Neural cell (in vitro differentiated cells): ENCODE data around the gene STARD5. TPM values are rescaled to one million over a fixed set of nuclear protein-coding genes. Genes with fewer than 3 reads are reported as not detected.
"Not testable (repeated sequence)": the region's sequence is repeated elsewhere in the genome, so short reads cannot be mapped to it uniquely, and the experiment has no call there.

ENCODE experiments used
- H2AFZ ChIP-seq: fragments of 200-600, 300-800 bp; sonication (generic), shearing (Covaris generic); 2 replicates; pipeline ENCODE4 v1.6.0; 2014; ENCODE audit warnings: low read depth, mild to moderate bottlenecking, antibody characterized with exemption, low read length, moderate library complexity
- H3F3A ChIP-seq: fragments of 200-600 bp; shearing (Covaris generic); 2 replicates; pipeline ENCODE4 v1.6.1; 2016; ENCODE audit warnings: mild to moderate bottlenecking, moderate library complexity, mixed read lengths, antibody characterized with exemption, low read length; ENCODE audit not compliant: insufficient read depth, poor library complexity, severe bottlenecking
- H3K27ac ChIP-seq: fragments of 200-600, 300-800 bp; sonication (generic), shearing (Covaris generic); 2 replicates; pipeline ENCODE4 v1.5.1; 2014; ENCODE audit warnings: mild to moderate bottlenecking, low read length, moderate library complexity
- H3K27me3 ChIP-seq: fragments of 300-800, 200-600 bp; sonication (generic), shearing (Covaris generic); 2 replicates; pipeline ENCODE4 v1.6.0; 2014; ENCODE audit warnings: mild to moderate bottlenecking, low read depth, low read length, moderate library complexity; ENCODE audit not compliant: insufficient read depth
- H3K36me3 ChIP-seq: fragments of 300-800, 200-600 bp; sonication (generic), shearing (Covaris generic); 2 replicates; pipeline ENCODE4 v1.5.1; 2014; ENCODE audit warnings: mild to moderate bottlenecking, antibody characterized with exemption, low read length, moderate library complexity; ENCODE audit not compliant: insufficient read depth
- H3K4me2 ChIP-seq: fragments of 300-800, 200-600 bp; sonication (generic), shearing (Covaris generic); 2 replicates; pipeline ENCODE4 v1.6.0; 2014; ENCODE audit warnings: mild to moderate bottlenecking, low read length
- H3K4me3 ChIP-seq: fragments of 300-800, 200-600 bp; sonication (generic), shearing (Covaris generic); 2 replicates; pipeline ENCODE4 v1.5.1; 2014; ENCODE audit warnings: mild to moderate bottlenecking, low read length, moderate library complexity
- H3K79me2 ChIP-seq: fragments of 200-600 bp; shearing (Covaris generic); replicated peaks from 2 replicates; pipeline ENCODE4 v1.6.0; 2014; ENCODE audit warnings: mild to moderate bottlenecking, low read length, moderate library complexity; ENCODE audit not compliant: insufficient read depth
- H3K9ac ChIP-seq: fragments of 300-800, 200-600 bp; sonication (generic), shearing (Covaris generic); 2 replicates; pipeline ENCODE4 v1.6.1; 2016; ENCODE audit warnings: mild to moderate bottlenecking, low read length, mixed read lengths
- H3K9me2 ChIP-seq: fragments of 200-600 bp; shearing (Covaris generic); 2 replicates; pipeline ENCODE4 v1.6.1; 2016; ENCODE audit warnings: mild to moderate bottlenecking, low read length, mixed read lengths; ENCODE audit not compliant: insufficient read depth
- H3K9me3 ChIP-seq: fragments of 200-600, 300-800 bp; sonication (generic), shearing (Covaris generic); 2 replicates; pipeline ENCODE4 v1.6.1; 2016; ENCODE audit warnings: mild to moderate bottlenecking, mixed run types, low read length, moderate library complexity, mixed read lengths
- H4K20me1 ChIP-seq: fragments of 200-600 bp; shearing (Covaris generic); 2 replicates; pipeline ENCODE4 v1.6.1; 2016; ENCODE audit warnings: mild to moderate bottlenecking, mixed run types; ENCODE audit not compliant: insufficient read depth
- EP300 ChIP-seq: fragments of 450-650 bp; conservative IDR thresholded peaks from 2 replicates; pipeline ENCODE4 v1.6.1; 2014; ENCODE audit warnings: antibody characterized with exemption, mild to moderate bottlenecking, moderate library complexity; ENCODE audit not compliant: poor library complexity, severe bottlenecking
- EZH2 ChIP-seq: fragments of 200-600, 300-800 bp; shearing (Covaris generic), sonication (generic); IDR thresholded peaks from 2 replicates; pipeline ENCODE4 v1.6.1; 2014; ENCODE audit warnings: antibody characterized with exemption, low read length, borderline replicate concordance, mild to moderate bottlenecking; ENCODE audit not compliant: insufficient read depth, poor library complexity, severe bottlenecking
- MXI1 ChIP-seq: fragments of 450-650 bp; conservative IDR thresholded peaks from 2 replicates; pipeline ENCODE4 v1.6.1; 2014; ENCODE audit warnings: antibody characterized with exemption, mild to moderate bottlenecking; ENCODE audit not compliant: poor library complexity, severe bottlenecking
- POLR2AphosphoS5 ChIP-seq: IDR thresholded peaks from 2 replicates; pipeline ENCODE4 v1.6.1; 2012
- RAD21 ChIP-seq: fragments of 450-650 bp; conservative IDR thresholded peaks from 2 replicates; pipeline ENCODE4 v1.6.1; 2014; ENCODE audit warnings: antibody characterized with exemption, mild to moderate bottlenecking, moderate library complexity
- SMC3 ChIP-seq: fragments of 450-650 bp; conservative IDR thresholded peaks from 2 replicates; pipeline ENCODE4 v1.6.1; 2014; ENCODE audit warnings: antibody characterized with exemption, mild to moderate bottlenecking, moderate library complexity; ENCODE audit not compliant: poor library complexity
- TAF1 ChIP-seq: IDR thresholded peaks from 2 replicates; pipeline ENCODE4 v1.6.1; 2012; ENCODE audit warnings: low read depth
- polyA plus RNA-seq: library from polyadenylated mRNA; depleted of rRNA; stranded (reverse); fragments of >200 nt; gene quantifications from 2 replicates; pipeline ENCODE4 v1.2.3, GENCODE V29; 2014
- TF ChIP-seq, protein P1 (sequence below): fragments of 450-650 bp; IDR thresholded peaks from 2 replicates; pipeline ENCODE4 v1.5.1; 2014; ENCODE audit warnings: antibody characterized with exemption, mild to moderate bottlenecking, moderate library complexity; ENCODE audit not compliant: poor library complexity, severe bottlenecking
- TF ChIP-seq, protein P2 (sequence below): IDR thresholded peaks from 2 replicates; pipeline ENCODE4 v1.6.1; 2012; ENCODE audit warnings: borderline replicate concordance

The STARD5 gene
- polyA plus RNA-seq, 1 donor from 2014 or later: 0.76 TPM

DNA sequence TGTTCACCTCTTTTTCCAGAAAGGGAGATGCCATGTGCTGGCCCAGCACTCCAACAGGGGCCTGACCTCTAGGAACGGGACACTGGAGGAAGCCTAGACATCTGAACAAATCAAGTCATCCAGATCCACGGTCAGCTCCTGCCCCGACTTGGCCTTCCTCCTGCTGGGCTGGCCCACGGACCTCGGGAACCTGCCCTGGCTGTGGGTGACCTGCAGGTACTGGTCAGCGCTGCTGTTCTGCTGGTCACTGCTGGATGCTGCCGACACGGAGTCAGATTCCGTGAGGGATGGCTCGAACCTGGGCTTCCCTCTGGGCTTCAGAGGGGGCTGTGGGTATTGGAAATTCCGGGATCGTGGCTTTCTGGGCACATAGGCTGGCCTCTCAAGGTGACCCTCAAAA lies 8.4 kb upstream of the STARD5 start:
- H2AFZ ChIP-seq: no peak overlapping the region
- H3K9me2 ChIP-seq: no peaks in the 10 kb centered on the region
- H3K27me3 ChIP-seq: no peaks in the 10 kb centered on the region
- H3F3A ChIP-seq: no peaks in the 10 kb centered on the region
- no peak overlapping the region for H3K4me3 ChIP-seq
- TF ChIP-seq SMC3: no peak
- no peak for TF ChIP-seq RAD21
- no peak for TF ChIP-seq EZH2
- TF ChIP-seq EP300: no peak
- no peak for TF ChIP-seq TAF1
- TF ChIP-seq, protein P1, sequence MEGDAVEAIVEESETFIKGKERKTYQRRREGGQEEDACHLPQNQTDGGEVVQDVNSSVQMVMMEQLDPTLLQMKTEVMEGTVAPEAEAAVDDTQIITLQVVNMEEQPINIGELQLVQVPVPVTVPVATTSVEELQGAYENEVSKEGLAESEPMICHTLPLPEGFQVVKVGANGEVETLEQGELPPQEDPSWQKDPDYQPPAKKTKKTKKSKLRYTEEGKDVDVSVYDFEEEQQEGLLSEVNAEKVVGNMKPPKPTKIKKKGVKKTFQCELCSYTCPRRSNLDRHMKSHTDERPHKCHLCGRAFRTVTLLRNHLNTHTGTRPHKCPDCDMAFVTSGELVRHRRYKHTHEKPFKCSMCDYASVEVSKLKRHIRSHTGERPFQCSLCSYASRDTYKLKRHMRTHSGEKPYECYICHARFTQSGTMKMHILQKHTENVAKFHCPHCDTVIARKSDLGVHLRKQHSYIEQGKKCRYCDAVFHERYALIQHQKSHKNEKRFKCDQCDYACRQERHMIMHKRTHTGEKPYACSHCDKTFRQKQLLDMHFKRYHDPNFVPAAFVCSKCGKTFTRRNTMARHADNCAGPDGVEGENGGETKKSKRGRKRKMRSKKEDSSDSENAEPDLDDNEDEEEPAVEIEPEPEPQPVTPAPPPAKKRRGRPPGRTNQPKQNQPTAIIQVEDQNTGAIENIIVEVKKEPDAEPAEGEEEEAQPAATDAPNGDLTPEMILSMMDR: no peak
- no peak for TF ChIP-seq POLR2AphosphoS5
- no peaks in the 10 kb centered on the region for H3K9me3 ChIP-seq
- H3K36me3 ChIP-seq: no peaks in the 10 kb centered on the region
- H3K4me2 ChIP-seq: no peak overlapping the region
- H3K9ac ChIP-seq: no peak overlapping the region
- no peak overlapping the region for H3K27ac ChIP-seq
- H4K20me1 ChIP-seq: no peaks in the 10 kb centered on the region
- H3K79me2 ChIP-seq: no peaks in the 10 kb centered on the region

DNA sequence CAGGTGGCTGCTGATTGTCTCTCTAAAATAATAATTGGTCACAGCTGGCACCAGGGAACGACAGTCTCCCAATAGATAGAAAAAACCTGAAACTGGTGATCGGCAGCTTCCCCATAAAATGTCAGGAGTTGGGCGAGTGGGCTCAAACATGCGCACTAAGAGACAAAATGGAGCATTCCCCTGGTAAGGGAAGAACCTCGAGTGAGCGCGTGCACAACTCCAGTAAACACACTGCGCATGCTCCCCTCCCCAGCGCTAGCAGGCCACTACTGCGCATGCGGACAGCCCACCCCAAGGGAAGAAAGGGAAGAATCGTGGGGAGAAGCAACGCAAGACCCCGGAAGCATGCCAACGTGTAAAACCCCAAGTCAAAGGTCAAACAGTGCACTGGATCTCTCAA lies 7.7 kb upstream of the STARD5 start:
- no peak overlapping the region for H3K4me2 ChIP-seq
- no peaks in the 10 kb centered on the region for H3K79me2 ChIP-seq
- no peak overlapping the region for H3K4me3 ChIP-seq
- H3F3A ChIP-seq: no peaks in the 10 kb centered on the region
- H3K9ac ChIP-seq: no peak overlapping the region
- no peaks in the 10 kb centered on the region for H3K9me3 ChIP-seq
- H2AFZ ChIP-seq: no peak overlapping the region
- H3K27me3 ChIP-seq: no peaks in the 10 kb centered on the region
- no peak overlapping the region for H3K27ac ChIP-seq
- H3K9me2 ChIP-seq: no peaks in the 10 kb centered on the region
- TF ChIP-seq EZH2 (no peak), MXI1 (no peak), TAF1 (no peak), RAD21 (no peak), EP300 (no peak), POLR2AphosphoS5 (no peak), SMC3 (no peak)
- TF ChIP-seq, protein P2, sequence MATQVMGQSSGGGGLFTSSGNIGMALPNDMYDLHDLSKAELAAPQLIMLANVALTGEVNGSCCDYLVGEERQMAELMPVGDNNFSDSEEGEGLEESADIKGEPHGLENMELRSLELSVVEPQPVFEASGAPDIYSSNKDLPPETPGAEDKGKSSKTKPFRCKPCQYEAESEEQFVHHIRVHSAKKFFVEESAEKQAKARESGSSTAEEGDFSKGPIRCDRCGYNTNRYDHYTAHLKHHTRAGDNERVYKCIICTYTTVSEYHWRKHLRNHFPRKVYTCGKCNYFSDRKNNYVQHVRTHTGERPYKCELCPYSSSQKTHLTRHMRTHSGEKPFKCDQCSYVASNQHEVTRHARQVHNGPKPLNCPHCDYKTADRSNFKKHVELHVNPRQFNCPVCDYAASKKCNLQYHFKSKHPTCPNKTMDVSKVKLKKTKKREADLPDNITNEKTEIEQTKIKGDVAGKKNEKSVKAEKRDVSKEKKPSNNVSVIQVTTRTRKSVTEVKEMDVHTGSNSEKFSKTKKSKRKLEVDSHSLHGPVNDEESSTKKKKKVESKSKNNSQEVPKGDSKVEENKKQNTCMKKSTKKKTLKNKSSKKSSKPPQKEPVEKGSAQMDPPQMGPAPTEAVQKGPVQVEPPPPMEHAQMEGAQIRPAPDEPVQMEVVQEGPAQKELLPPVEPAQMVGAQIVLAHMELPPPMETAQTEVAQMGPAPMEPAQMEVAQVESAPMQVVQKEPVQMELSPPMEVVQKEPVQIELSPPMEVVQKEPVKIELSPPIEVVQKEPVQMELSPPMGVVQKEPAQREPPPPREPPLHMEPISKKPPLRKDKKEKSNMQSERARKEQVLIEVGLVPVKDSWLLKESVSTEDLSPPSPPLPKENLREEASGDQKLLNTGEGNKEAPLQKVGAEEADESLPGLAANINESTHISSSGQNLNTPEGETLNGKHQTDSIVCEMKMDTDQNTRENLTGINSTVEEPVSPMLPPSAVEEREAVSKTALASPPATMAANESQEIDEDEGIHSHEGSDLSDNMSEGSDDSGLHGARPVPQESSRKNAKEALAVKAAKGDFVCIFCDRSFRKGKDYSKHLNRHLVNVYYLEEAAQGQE: no peak
- TF ChIP-seq, protein P1: no peak
- no peaks in the 10 kb centered on the region for H4K20me1 ChIP-seq
- H3K36me3 ChIP-seq: no peaks in the 10 kb centered on the region

DNA sequence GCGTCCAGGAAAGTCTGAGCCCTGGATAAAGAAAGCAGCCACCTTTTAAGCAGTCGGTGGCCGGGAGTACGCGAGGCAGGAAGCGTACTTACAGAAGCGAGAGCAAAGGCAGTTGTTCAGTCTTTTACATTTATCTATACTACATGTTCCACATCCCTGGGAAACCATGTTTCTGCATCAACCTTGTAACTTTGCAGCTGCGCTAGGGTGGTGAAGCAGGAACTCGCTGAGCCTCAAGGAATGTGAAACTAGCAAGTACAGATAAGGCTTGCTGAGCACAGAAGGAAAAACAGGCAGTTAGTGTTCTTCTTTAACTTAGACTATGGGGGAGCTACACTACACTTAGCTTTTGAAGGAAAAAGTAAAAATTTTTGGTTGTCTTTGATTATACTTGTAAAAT lies 7.2 kb upstream of the STARD5 start:
- not testable (repeated sequence) for H3K27me3 ChIP-seq, H3K36me3 ChIP-seq, H3F3A ChIP-seq, H3K4me3 ChIP-seq, H3K9me2 ChIP-seq, H3K27ac ChIP-seq, H3K9me3 ChIP-seq, H4K20me1 ChIP-seq, H3K9ac ChIP-seq, H3K79me2 ChIP-seq, H3K4me2 ChIP-seq, H2AFZ ChIP-seq
